Neural cell (in vitro differentiated cells): ENCODE data around the gene RS1. TPM values are rescaled to one million over a fixed set of nuclear protein-coding genes. Genes with fewer than 3 reads are reported as not detected.

Source experiments
- H2AFZ ChIP-seq: fragments of 200-600, 300-800 bp; sonication (generic), shearing (Covaris generic); 2 replicates; pipeline ENCODE4 v1.6.0; 2014; ENCODE audit warnings: low read depth, mild to moderate bottlenecking, antibody characterized with exemption, low read length, moderate library complexity
- H3F3A ChIP-seq: fragments of 200-600 bp; shearing (Covaris generic); 2 replicates; pipeline ENCODE4 v1.6.1; 2016; ENCODE audit warnings: mild to moderate bottlenecking, moderate library complexity, mixed read lengths, antibody characterized with exemption, low read length; ENCODE audit not compliant: insufficient read depth, poor library complexity, severe bottlenecking
- H3K27ac ChIP-seq: fragments of 200-600, 300-800 bp; sonication (generic), shearing (Covaris generic); 2 replicates; pipeline ENCODE4 v1.5.1; 2014; ENCODE audit warnings: mild to moderate bottlenecking, low read length, moderate library complexity
- H3K27me3 ChIP-seq: fragments of 300-800, 200-600 bp; sonication (generic), shearing (Covaris generic); 2 replicates; pipeline ENCODE4 v1.6.0; 2014; ENCODE audit warnings: mild to moderate bottlenecking, low read depth, low read length, moderate library complexity; ENCODE audit not compliant: insufficient read depth
- H3K36me3 ChIP-seq: fragments of 300-800, 200-600 bp; sonication (generic), shearing (Covaris generic); 2 replicates; pipeline ENCODE4 v1.5.1; 2014; ENCODE audit warnings: mild to moderate bottlenecking, antibody characterized with exemption, low read length, moderate library complexity; ENCODE audit not compliant: insufficient read depth
- H3K4me2 ChIP-seq: fragments of 300-800, 200-600 bp; sonication (generic), shearing (Covaris generic); 2 replicates; pipeline ENCODE4 v1.6.0; 2014; ENCODE audit warnings: mild to moderate bottlenecking, low read length
- H3K4me3 ChIP-seq: fragments of 300-800, 200-600 bp; sonication (generic), shearing (Covaris generic); 2 replicates; pipeline ENCODE4 v1.5.1; 2014; ENCODE audit warnings: mild to moderate bottlenecking, low read length, moderate library complexity
- H3K79me2 ChIP-seq: fragments of 200-600 bp; shearing (Covaris generic); replicated peaks from 2 replicates; pipeline ENCODE4 v1.6.0; 2014; ENCODE audit warnings: mild to moderate bottlenecking, low read length, moderate library complexity; ENCODE audit not compliant: insufficient read depth
- H3K9ac ChIP-seq: fragments of 300-800, 200-600 bp; sonication (generic), shearing (Covaris generic); 2 replicates; pipeline ENCODE4 v1.6.1; 2016; ENCODE audit warnings: mild to moderate bottlenecking, low read length, mixed read lengths
- H3K9me2 ChIP-seq: fragments of 200-600 bp; shearing (Covaris generic); 2 replicates; pipeline ENCODE4 v1.6.1; 2016; ENCODE audit warnings: mild to moderate bottlenecking, low read length, mixed read lengths; ENCODE audit not compliant: insufficient read depth
- H3K9me3 ChIP-seq: fragments of 200-600, 300-800 bp; sonication (generic), shearing (Covaris generic); 2 replicates; pipeline ENCODE4 v1.6.1; 2016; ENCODE audit warnings: mild to moderate bottlenecking, mixed run types, low read length, moderate library complexity, mixed read lengths
- H4K20me1 ChIP-seq: fragments of 200-600 bp; shearing (Covaris generic); 2 replicates; pipeline ENCODE4 v1.6.1; 2016; ENCODE audit warnings: mild to moderate bottlenecking, mixed run types; ENCODE audit not compliant: insufficient read depth
- EZH2 ChIP-seq: fragments of 200-600, 300-800 bp; shearing (Covaris generic), sonication (generic); IDR thresholded peaks from 2 replicates; pipeline ENCODE4 v1.6.1; 2014; ENCODE audit warnings: antibody characterized with exemption, low read length, borderline replicate concordance, mild to moderate bottlenecking; ENCODE audit not compliant: insufficient read depth, poor library complexity, severe bottlenecking
- MXI1 ChIP-seq: fragments of 450-650 bp; conservative IDR thresholded peaks from 2 replicates; pipeline ENCODE4 v1.6.1; 2014; ENCODE audit warnings: antibody characterized with exemption, mild to moderate bottlenecking; ENCODE audit not compliant: poor library complexity, severe bottlenecking
- POLR2AphosphoS5 ChIP-seq: IDR thresholded peaks from 2 replicates; pipeline ENCODE4 v1.6.1; 2012
- RAD21 ChIP-seq: fragments of 450-650 bp; conservative IDR thresholded peaks from 2 replicates; pipeline ENCODE4 v1.6.1; 2014; ENCODE audit warnings: antibody characterized with exemption, mild to moderate bottlenecking, moderate library complexity
- SMC3 ChIP-seq: fragments of 450-650 bp; conservative IDR thresholded peaks from 2 replicates; pipeline ENCODE4 v1.6.1; 2014; ENCODE audit warnings: antibody characterized with exemption, mild to moderate bottlenecking, moderate library complexity; ENCODE audit not compliant: poor library complexity
- TAF1 ChIP-seq: IDR thresholded peaks from 2 replicates; pipeline ENCODE4 v1.6.1; 2012; ENCODE audit warnings: low read depth
- polyA plus RNA-seq: library from polyadenylated mRNA; depleted of rRNA; stranded (reverse); fragments of >200 nt; gene quantifications from 2 replicates; pipeline ENCODE4 v1.2.3, GENCODE V29; 2014
- TF ChIP-seq, protein P1 (sequence below): IDR thresholded peaks from 2 replicates; pipeline ENCODE4 v1.6.1; 2012; ENCODE audit warnings: borderline replicate concordance

The RS1 gene
- polyA plus RNA-seq, 1 donor from 2014 or later: not detected

DNA sequence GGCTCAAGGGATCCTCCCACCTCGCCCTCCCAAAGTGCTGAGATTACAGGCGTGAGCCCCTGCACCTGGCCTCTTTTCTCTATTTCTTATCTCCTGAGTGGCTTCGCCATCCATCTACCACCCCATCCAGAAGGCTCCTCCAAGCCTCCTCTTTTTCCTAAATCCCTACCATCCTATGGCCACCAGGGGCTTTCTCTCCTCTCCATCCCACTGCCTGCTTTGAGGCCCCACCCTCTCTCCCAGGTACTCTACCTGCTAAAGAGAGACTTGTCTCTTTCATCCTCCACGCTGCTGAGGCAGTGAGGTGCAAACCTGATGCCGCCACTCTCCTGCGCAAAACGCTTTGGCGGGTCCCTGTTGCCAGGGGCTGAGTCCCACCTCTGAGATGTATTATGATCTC lies 7.0 kb downstream of the RS1 start:
- Histone ChIP-seq H4K20me1 (no peaks in the 10 kb centered on the region), H3K27me3 (no peaks in the 10 kb centered on the region), H3K36me3 (no peaks in the 10 kb centered on the region), H3K9me2 (no peaks in the 10 kb centered on the region), H3K4me2 (no peak overlapping the region), H3K27ac (no peak overlapping the region), H3F3A (no peaks in the 10 kb centered on the region), H2AFZ (no peak overlapping the region), H3K4me3 (no peak overlapping the region), H3K9me3 (no peaks in the 10 kb centered on the region), H3K9ac (no peak overlapping the region), H3K79me2 (no peaks in the 10 kb centered on the region)
- no peak for TF ChIP-seq POLR2AphosphoS5
- no peak for TF ChIP-seq EZH2
- TF ChIP-seq SMC3: no peak
- no peak for TF ChIP-seq RAD21
- no peak for TF ChIP-seq TAF1
- TF ChIP-seq, protein P1, sequence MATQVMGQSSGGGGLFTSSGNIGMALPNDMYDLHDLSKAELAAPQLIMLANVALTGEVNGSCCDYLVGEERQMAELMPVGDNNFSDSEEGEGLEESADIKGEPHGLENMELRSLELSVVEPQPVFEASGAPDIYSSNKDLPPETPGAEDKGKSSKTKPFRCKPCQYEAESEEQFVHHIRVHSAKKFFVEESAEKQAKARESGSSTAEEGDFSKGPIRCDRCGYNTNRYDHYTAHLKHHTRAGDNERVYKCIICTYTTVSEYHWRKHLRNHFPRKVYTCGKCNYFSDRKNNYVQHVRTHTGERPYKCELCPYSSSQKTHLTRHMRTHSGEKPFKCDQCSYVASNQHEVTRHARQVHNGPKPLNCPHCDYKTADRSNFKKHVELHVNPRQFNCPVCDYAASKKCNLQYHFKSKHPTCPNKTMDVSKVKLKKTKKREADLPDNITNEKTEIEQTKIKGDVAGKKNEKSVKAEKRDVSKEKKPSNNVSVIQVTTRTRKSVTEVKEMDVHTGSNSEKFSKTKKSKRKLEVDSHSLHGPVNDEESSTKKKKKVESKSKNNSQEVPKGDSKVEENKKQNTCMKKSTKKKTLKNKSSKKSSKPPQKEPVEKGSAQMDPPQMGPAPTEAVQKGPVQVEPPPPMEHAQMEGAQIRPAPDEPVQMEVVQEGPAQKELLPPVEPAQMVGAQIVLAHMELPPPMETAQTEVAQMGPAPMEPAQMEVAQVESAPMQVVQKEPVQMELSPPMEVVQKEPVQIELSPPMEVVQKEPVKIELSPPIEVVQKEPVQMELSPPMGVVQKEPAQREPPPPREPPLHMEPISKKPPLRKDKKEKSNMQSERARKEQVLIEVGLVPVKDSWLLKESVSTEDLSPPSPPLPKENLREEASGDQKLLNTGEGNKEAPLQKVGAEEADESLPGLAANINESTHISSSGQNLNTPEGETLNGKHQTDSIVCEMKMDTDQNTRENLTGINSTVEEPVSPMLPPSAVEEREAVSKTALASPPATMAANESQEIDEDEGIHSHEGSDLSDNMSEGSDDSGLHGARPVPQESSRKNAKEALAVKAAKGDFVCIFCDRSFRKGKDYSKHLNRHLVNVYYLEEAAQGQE: no peak
- TF ChIP-seq MXI1: no peak

- H3K79me2 ChIP-seq: no peaks in the 10 kb centered on the region
- no peaks in the 10 kb centered on the region for H3K27me3 ChIP-seq
- no peak overlapping the region for H3K27ac ChIP-seq
- no peaks in the 10 kb centered on the region for H3K9me2 ChIP-seq
- H3K36me3 ChIP-seq: no peaks in the 10 kb centered on the region
- no peaks in the 10 kb centered on the region for H3K9me3 ChIP-seq
- H3K4me3 ChIP-seq: no peak overlapping the region
- H3K9ac ChIP-seq: no peak overlapping the region
- no peak overlapping the region for H2AFZ ChIP-seq
- no peaks in the 10 kb centered on the region for H3F3A ChIP-seq
- no peaks in the 10 kb centered on the region for H4K20me1 ChIP-seq
- TF ChIP-seq, protein P1: no peak
- H3K4me2 ChIP-seq: no peak overlapping the region
Observed at GRCh38 chrX:18661273-18661672, 10.6 kb downstream of the RS1 start.
